HG03039 (cell line): ENCODE results near the gene EPHX1.

ENCODE experiments used
- ATAC-seq: cut with Tn5 transposase; IDR thresholded peaks from one replicate; pipeline ENCODE4 v1.9.1; 2021; ENCODE audit warnings: mild to moderate bottlenecking, moderate library complexity; ENCODE audit not compliant: unreplicated experiment

Gene EPHX1

GRCh38 chr1:225860107-225860506, 50.2 kb downstream of the EPHX1 start:
- no peak for ATAC-seq

- ATAC-seq = no peak
Observed at GRCh38 chr1:225860876-225861441, 51.0 kb downstream of the EPHX1 start.

- no peak for ATAC-seq
Observed at GRCh38 chr1:225861834-225862580, 52.1 kb downstream of the EPHX1 start.

- no peak for ATAC-seq
Observed at GRCh38 chr1:225862581-225862950, 52.6 kb downstream of the EPHX1 start.

- no peak for ATAC-seq
Observed at GRCh38 chr1:225863167-225863566, 53.2 kb downstream of the EPHX1 start.

- no peak for ATAC-seq
Observed at GRCh38 chr1:225865514-225865913, 55.6 kb downstream of the EPHX1 start.

GRCh38 chr1:225866061-225866837, 56.3 kb downstream of the EPHX1 start:
- peak; percentile 65 for ATAC-seq

- no peak for ATAC-seq
Observed at GRCh38 chr1:225866981-225867380, 57.1 kb downstream of the EPHX1 start.

GRCh38 chr1:225868631-225869330, 58.9 kb downstream of the EPHX1 start:
- no peak for ATAC-seq

- ATAC-seq = no peak
Observed at GRCh38 chr1:225870911-225871310, 61.0 kb downstream of the EPHX1 start.

GRCh38 chr1:225871359-225872074, 61.6 kb downstream of the EPHX1 start:
- no peak for ATAC-seq

GRCh38 chr1:225872075-225872430, 62.1 kb downstream of the EPHX1 start:
- no peak for ATAC-seq

- no peak for ATAC-seq
Observed at GRCh38 chr1:225873281-225873850, 63.4 kb downstream of the EPHX1 start.

- no peak for ATAC-seq
Observed at GRCh38 chr1:225874431-225874830, 64.5 kb downstream of the EPHX1 start.

- no peak for ATAC-seq
Observed at GRCh38 chr1:225875044-225875815, 65.3 kb downstream of the EPHX1 start.

- no peak for ATAC-seq
Observed at GRCh38 chr1:225876900-225877510, 67.1 kb downstream of the EPHX1 start.

- ATAC-seq = no peak
Observed at GRCh38 chr1:225877580-225877979, 67.7 kb downstream of the EPHX1 start.

- ATAC-seq = no peak
Observed at GRCh38 chr1:225878282-225878681, 68.4 kb downstream of the EPHX1 start.

GRCh38 chr1:225879521-225880221, 69.7 kb downstream of the EPHX1 start:
- no peak for ATAC-seq
